Thyroid gland (tissue), 4 donors: ENCODE measurements around the gene TTF1.

Experiments used
- POLR2A ChIP-seq, 2 donors: fragments of 450-650 bp; IDR thresholded peaks; one replicate each; pipeline ENCODE4 v1.6.1; 2017; ENCODE audit warnings: antibody characterized with exemption in 2 of 2, mild to moderate bottlenecking in 2 of 2, moderate library complexity in 1 of 2
- TF ChIP-seq, protein P1 (sequence below), 6 experiments: fragments of 200-600 bp in 3 of 6; fragments of 450-650 bp in 3 of 6; sonication (generic) in 3 of 6; IDR thresholded peaks; one replicate each; pipeline ENCODE4 v1.5.1; 2016 to 2019; ENCODE audit warnings: antibody characterized with exemption in 6 of 6, mild to moderate bottlenecking in 2 of 6, inconsistent platforms in 1 of 6, moderate library complexity in 1 of 6

GRCh38 chr9:132366481-132366880, 40.2 kb downstream of the TTF1 start:
- TF ChIP-seq, protein P1, sequence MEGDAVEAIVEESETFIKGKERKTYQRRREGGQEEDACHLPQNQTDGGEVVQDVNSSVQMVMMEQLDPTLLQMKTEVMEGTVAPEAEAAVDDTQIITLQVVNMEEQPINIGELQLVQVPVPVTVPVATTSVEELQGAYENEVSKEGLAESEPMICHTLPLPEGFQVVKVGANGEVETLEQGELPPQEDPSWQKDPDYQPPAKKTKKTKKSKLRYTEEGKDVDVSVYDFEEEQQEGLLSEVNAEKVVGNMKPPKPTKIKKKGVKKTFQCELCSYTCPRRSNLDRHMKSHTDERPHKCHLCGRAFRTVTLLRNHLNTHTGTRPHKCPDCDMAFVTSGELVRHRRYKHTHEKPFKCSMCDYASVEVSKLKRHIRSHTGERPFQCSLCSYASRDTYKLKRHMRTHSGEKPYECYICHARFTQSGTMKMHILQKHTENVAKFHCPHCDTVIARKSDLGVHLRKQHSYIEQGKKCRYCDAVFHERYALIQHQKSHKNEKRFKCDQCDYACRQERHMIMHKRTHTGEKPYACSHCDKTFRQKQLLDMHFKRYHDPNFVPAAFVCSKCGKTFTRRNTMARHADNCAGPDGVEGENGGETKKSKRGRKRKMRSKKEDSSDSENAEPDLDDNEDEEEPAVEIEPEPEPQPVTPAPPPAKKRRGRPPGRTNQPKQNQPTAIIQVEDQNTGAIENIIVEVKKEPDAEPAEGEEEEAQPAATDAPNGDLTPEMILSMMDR (IDR thresholded peaks at IDR 0.05) = no peak
- TF ChIP-seq POLR2A (IDR thresholded peaks at IDR 0.05) = no peak
